ENCODE results near the gene INSYN2B.

The INSYN2B gene

GRCh38 chr5:170010595-170010994, 30.3 kb upstream of the INSYN2B start:
- TF ChIP-seq CTCF (IDR thresholded peaks at IDR 0.05; ENCODE audit: low read depth, low read length, missing control alignments) = no peak
- no peak overlapping the region for H3K4me3 ChIP-seq (replicated peaks; ENCODE audit: low read depth, low read length)
- DNase-seq (ENCODE audit: extremely low read depth, low read depth) = no peak

DNA sequence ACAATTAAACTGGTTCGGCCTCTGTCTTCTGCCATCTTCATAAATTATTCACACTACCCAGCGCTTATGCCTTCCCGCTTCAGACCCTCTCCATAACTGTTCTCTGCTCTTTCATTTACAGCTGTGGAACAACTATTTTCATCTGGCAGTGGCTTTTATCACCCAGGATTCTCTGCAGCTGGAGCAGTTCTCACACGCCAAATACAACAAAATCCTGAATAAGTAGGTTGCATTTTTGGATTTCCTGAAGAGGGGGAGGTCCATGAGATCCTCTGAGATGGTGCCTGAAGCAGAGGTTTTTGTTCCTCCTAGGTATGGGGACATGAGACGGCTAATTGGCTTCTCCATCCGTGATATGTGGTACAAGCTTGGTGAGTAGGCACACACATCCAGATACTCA, 28.1 kb upstream of the INSYN2B start:
- DNase-seq (ENCODE audit: extremely low read depth, low read depth) = no peak
- no peak for TF ChIP-seq CTCF (IDR thresholded peaks at IDR 0.05; ENCODE audit: low read depth, low read length, missing control alignments)
- no peak overlapping the region for H3K4me3 ChIP-seq (replicated peaks; ENCODE audit: low read depth, low read length)

GRCh38 chr5:170006021-170006420, 25.7 kb upstream of the INSYN2B start:
- no peak for TF ChIP-seq CTCF (IDR thresholded peaks at IDR 0.05; ENCODE audit: low read depth, low read length, missing control alignments)
- no peak overlapping the region for H3K4me3 ChIP-seq (replicated peaks; ENCODE audit: low read depth, low read length)
- DNase-seq (ENCODE audit: extremely low read depth, low read depth) = peak; percentile 4

DNA sequence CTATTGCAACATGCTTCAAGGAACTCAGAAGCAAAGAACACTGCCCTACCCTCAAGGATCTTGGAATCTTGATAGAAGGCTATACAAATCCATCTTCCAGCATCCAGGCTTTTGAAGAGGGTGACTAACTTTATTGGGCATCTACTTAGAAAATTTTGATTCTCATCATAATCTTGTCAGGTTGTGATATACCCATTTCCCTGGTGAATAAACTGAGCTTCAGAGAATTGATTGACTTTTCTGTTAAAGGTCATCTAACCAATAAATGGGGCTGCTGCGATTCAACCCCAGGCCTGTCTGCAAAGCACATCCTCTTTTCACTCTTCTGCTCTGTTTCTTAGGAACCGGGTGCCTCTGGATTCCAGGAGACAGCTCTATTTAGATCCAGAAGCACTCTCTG, 19.9 kb upstream of the INSYN2B start:
- TF ChIP-seq CTCF (IDR thresholded peaks at IDR 0.05; ENCODE audit: low read depth, low read length, missing control alignments) = no peak
- H3K4me3 ChIP-seq (replicated peaks; ENCODE audit: low read depth, low read length) = no peak overlapping the region
- DNase-seq (ENCODE audit: extremely low read depth, low read depth) = no peak

DNA sequence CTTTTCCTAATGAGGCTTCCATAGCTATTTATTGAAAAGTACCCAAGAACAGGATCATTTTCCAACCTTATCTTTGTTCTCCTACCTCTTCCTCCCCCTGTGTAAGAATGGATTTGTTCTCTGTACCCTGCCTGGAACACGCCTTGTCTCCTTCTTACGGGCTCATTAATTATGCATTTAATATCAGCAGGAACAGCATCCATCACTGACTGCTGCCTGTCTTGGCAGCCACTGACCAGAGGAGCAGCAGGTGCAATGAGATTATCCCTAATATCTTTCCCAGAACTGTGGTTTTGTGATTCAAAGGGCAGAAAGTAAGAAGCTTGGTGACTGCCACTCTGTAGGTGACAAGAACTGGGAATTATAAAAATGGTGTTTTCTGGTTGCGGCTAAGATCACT, 19.3 kb upstream of the INSYN2B start:
- no peak for TF ChIP-seq CTCF (IDR thresholded peaks at IDR 0.05; ENCODE audit: low read depth, low read length, missing control alignments)
- no peak for DNase-seq (ENCODE audit: extremely low read depth, low read depth)

GRCh38 chr5:169997798-169998197, 17.5 kb upstream of the INSYN2B start:
- no peak for DNase-seq (ENCODE audit: extremely low read depth, low read depth)
- H3K4me3 ChIP-seq (replicated peaks; ENCODE audit: low read depth, low read length) = no peak overlapping the region
- TF ChIP-seq CTCF (IDR thresholded peaks at IDR 0.05; ENCODE audit: low read depth, low read length, missing control alignments) = no peak

More for the DNA sequence above, 19.3 kb upstream of the INSYN2B start:
- H3K4me3 ChIP-seq (replicated peaks; ENCODE audit: low read depth, low read length) = no peak overlapping the region

DNA sequence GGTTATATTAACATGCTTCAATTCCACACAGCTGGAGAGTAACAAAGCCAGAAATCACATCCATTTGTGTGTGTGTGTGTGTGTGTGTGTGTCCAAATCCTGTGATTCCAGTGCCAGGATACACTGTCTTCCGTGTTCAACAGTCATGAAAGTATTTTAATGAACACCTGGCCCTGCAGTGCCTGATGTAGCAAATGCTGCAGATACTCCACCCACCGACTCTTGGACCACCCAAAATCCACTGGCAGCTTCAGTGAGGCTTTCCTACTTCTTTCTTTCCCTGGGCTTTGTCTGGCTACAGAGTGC, 13.1 kb upstream of the INSYN2B start:
- TF ChIP-seq CTCF (IDR thresholded peaks at IDR 0.05; ENCODE audit: low read depth, low read length, missing control alignments) = no peak
- no peak for DNase-seq (ENCODE audit: extremely low read depth, low read depth)
- H3K4me3 ChIP-seq (replicated peaks; ENCODE audit: low read depth, low read length) = no peak overlapping the region
